Gastroesophageal sphincter (tissue), 3 donors: Measurements from ENCODE around the gene ATP6V0A1.

Experiments
- CTCF ChIP-seq, 4 experiments: fragments of 200-600 bp in 2 of 4; fragments of 450-650 bp in 2 of 4; sonication (generic) in 1 of 4; IDR thresholded peaks; one replicate each; pipeline ENCODE4 v1.5.1; 2017 to 2019; ENCODE audit warnings: antibody characterized with exemption in 4 of 4, mild to moderate bottlenecking in 2 of 4, moderate library complexity in 2 of 4
- EP300 ChIP-seq: sonication (generic); formaldehyde crosslinking; IDR thresholded peaks from one replicate; pipeline ENCODE4 v1.6.1; 2017; ENCODE audit warnings: antibody characterized with exemption, mild to moderate bottlenecking
- POLR2A ChIP-seq, 2 donors: fragments of 450-650 bp; IDR thresholded peaks; one replicate each; pipeline ENCODE4 v1.6.1; 2017; ENCODE audit warnings: antibody characterized with exemption in 2 of 2, mild to moderate bottlenecking in 2 of 2, moderate library complexity in 1 of 2

GRCh38 chr17:42421136-42421506 is 37.6 kb upstream of the ATP6V0A1 start:
- TF ChIP-seq CTCF (IDR thresholded peaks at IDR 0.05), result peak in 1 of 4 experiments; percentile 1
- no peak for TF ChIP-seq EP300
- TF ChIP-seq POLR2A (IDR thresholded peaks at IDR 0.05), result no peak
